Measurements from ENCODE around the gene PLEKHA1.

The PLEKHA1 gene

GRCh38 chr10:122463466-122464249 is 89.2 kb downstream of the PLEKHA1 start:
- no peak for DNase-seq

GRCh38 chr10:122464250-122464510 is 89.7 kb downstream of the PLEKHA1 start:
- DNase-seq = no peak

- DNase-seq = no peak
Observed at GRCh38 chr10:122464586-122464985, 90.1 kb downstream of the PLEKHA1 start.

- DNase-seq = no peak
Observed at GRCh38 chr10:122465401-122466040, 91.0 kb downstream of the PLEKHA1 start.

GRCh38 chr10:122466951-122467381 is 92.5 kb downstream of the PLEKHA1 start:
- DNase-seq = no peak

- DNase-seq = no peak
Observed at GRCh38 chr10:122467701-122468100, 93.2 kb downstream of the PLEKHA1 start.

- DNase-seq = no peak
Observed at GRCh38 chr10:122468307-122468925, 93.9 kb downstream of the PLEKHA1 start.

- no peak for DNase-seq
Observed at GRCh38 chr10:122468926-122469781, 94.6 kb downstream of the PLEKHA1 start.

- no peak for DNase-seq
Observed at GRCh38 chr10:122469848-122470247, 95.3 kb downstream of the PLEKHA1 start.

GRCh38 chr10:122471531-122472177 is 97.1 kb downstream of the PLEKHA1 start:
- DNase-seq = no peak

GRCh38 chr10:122473116-122473515 is 98.6 kb downstream of the PLEKHA1 start:
- no peak for DNase-seq

- DNase-seq = no peak
Observed at GRCh38 chr10:122474131-122474818, 99.8 kb downstream of the PLEKHA1 start.

- DNase-seq = no peak
Observed at GRCh38 chr10:122475100-122475499, 100.6 kb downstream of the PLEKHA1 start.

GRCh38 chr10:122475591-122476332 is 101.3 kb downstream of the PLEKHA1 start:
- no peak for DNase-seq

GRCh38 chr10:122476333-122476695 is 101.8 kb downstream of the PLEKHA1 start:
- no peak for DNase-seq

GRCh38 chr10:122477436-122477835 is 102.9 kb downstream of the PLEKHA1 start:
- DNase-seq = no peak

- DNase-seq = no peak
Observed at GRCh38 chr10:122478971-122479370, 104.5 kb downstream of the PLEKHA1 start.

GRCh38 chr10:122480146-122480833 is 105.8 kb downstream of the PLEKHA1 start:
- no peak for DNase-seq

- no peak for DNase-seq
Observed at GRCh38 chr10:122481296-122482056, 107.0 kb downstream of the PLEKHA1 start.
